HK-2 (cell line): ENCODE results near the gene PRICKLE3.
"Not testable (repeated sequence)": the region's sequence is repeated elsewhere in the genome, so short reads cannot be mapped to it uniquely, and the experiment has no call there.

Source experiments
- DNase-seq: peaks from one replicate; pipeline ENCODE4 v3.0.0-alpha.2; 2018; ENCODE audit not compliant: unreplicated experiment

Gene PRICKLE3

DNA sequence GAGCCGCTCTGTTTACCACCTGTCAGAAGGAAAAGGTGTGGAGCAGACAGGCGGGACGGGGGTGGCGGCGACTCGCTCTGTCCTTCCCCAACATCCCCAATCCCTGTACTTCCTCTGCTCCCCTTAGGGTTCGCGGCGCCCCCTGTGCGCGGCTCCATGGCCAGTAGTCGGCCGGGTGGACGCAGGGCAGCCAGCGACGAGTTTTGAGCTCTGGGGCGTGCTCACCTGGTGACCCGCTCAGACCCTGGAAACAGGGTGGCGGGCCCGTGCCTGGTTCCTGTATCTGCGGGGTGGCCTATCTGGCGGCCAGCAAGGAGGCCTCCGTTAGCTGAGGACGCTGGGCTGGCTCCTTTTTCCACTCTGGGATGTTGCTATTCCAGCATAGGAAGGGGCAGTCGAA, 29.0 kb downstream of the PRICKLE3 start:
- no peak for DNase-seq

DNA sequence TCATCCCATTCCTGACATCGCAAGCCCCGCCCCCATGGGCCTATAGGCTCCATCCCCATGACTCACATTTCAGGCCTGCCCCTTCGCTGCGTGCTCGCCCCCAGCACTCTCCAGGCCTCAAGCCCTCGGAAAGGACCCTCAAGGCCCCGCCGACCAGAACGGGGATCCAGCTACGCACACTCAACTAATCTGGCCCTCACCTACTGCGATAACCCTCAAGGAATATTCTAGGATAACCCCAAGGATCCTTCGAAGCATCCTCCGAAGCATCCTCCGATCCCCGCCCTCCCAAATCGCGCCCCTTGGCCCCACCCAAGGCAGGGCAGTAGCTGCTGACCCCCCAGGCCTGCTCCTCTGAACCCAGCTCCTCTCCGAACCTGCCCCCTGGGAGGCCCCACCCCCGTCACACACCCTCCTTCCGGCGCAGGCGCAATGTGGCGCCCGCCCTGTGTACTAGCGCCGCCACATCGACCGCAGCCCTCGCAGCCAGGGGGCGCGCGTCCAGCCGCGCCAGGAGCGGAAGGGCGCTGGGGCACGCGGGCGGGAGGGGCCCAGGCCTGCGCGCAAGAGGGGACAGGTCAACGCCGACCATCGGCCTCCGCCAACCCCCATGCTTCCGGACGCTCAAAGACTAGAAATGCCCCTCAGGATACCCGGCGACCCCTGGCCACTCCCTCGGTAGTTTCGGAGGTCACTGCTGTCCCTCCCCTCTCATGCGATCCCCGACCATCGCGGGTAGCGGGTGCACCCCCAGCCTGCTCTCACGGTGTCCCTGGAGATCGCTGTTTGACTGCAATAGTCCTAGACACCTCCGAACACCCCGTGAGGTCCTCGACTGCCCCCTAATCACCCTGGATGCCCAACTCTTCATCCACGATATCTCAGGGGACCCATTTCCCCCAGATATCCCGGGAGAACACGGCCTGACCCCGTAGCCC, 30.0 kb downstream of the PRICKLE3 start:
- DNase-seq, result peak; percentile 90

DNA sequence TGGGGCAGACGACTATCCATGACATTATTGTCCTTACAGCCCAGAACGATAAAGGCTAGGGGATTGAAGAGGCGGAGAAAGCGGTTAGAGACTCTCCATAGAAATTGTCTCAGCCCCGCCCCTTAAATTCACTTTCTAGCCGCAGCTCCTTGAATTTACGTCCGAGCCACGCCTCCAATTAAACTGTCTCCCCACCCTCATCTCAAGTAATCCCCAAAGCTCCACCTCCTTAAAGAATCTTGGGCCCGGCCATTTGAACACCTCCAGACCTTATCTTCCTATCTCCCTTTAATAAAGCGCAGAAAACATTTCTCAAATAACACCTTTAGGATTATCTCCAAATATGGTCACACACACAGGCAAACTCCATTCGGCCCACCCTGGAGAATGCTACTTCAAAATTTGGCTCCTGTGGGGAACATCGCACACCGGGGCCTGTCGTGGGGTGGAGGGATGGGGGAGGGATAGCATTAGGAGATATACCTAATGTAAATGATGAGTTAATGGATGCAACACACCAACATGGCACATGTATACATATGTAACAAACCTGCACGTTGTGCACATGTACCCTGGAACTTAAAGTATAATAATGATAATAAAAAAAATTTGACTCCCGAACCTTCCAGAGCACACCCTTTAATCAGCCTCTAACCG, 30.8 kb downstream of the PRICKLE3 start:
- peak; percentile 46 for DNase-seq

DNA sequence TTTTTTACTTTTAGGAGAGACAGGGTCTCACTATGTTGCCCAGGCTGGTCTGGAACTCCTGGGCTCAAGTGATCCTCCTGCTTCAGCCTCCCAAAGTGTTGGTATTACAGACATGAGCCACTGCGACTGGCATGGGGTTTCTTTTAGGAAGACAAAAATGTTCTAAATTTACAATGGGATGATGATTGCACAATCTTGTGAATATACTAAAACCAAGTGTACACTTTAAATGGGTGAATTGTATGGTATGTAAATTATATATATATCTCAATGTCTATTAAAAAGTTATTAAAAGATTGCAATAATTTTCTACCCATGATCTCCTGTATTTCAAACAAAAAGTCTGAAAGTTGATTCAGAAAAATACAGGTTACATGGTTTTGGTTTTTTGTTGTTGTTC, 32.7 kb downstream of the PRICKLE3 start:
- no peak for DNase-seq

DNA sequence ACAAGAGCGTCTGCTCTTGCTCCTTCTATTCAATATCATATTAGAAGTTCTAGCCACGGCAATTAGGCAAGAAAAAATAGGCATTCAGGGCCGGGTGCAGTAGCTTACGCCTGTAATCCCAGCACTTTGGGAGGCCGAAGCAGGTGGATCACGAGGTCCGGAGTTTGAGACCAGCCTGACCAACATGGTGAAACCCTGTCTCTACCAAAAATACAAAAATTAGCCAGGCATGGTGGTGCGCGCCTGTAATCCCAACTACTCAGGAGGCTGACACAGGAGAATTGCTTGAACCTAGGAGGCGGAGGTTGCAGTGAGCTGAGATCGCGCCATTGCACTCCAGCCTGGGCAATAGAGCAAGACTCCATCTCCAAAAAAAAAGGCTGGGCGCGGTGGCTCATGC, 36.9 kb downstream of the PRICKLE3 start:
- DNase-seq, result not testable (repeated sequence)

DNA sequence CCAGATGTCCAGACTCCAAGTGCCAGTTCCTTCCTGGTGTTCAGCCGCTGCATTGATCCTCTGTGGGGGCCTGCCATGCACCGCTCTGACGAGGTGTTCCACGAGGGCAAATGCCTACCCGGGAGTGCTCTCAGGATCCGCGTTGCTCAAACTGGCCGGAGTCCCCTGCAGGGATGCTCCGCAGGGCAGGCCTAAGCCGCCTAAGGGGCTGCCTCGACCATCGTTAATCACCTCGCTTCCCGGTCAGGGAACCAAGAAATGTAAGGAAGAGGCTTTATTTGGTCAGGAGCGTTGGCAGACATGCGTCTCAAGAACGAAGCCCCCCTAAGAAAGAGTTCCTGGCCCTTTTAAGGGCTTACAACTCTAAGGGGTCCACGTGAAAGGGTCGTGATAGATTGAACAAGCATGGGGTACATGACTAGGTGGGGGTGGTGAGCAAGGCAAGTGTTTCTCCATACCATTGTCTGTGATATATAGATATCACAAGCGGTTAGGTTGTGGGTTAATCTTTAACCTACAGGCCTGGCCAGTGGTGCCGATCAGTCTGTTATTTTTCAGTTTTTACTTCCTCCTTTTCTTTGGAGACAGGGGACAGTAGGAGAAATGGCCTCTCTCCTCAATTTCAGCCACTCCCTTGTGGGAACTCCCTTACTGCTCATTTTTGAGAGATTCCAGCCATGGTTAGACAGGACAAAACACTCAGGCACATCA, 37.6 kb downstream of the PRICKLE3 start:
- not testable (repeated sequence) for DNase-seq

DNA sequence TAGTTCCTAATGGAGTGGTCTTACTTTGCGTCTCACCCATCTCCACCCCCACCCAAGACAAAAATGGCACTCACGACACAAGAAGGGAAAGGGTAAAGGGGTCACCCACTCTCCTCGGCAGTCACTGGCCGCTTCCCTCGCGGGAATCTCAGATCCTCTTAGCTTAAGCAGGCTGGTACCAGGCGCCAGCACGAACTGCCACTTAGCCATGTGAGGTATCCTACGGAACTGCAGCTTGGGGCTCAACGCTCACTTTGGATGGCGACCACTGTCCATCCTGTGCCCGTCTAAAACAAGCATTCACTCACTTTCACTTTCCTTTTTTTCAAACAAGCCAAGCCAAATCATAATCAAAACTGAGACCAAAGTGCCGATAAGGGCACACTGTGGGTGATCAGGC, 38.2 kb downstream of the PRICKLE3 start:
- no peak for DNase-seq

DNA sequence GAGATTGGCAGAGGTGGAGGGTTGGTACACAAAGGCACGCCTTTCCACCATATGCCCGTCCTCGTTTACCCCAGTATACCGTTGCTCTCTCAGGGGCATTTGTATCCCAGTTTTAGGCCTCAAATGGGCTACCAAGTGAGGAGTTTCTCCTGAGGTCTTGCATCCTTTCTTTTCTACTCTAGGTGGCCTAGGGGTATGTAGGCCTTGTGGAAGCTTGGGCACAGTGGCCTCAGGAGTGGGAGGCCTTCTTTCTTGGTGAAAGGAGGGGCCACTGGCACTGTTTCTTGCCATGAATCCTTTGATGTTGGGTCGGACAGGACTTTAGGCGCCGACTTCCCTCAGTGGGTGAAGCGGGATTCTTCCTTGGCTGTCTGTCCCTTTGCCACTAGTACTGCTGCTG, 38.9 kb downstream of the PRICKLE3 start:
- no peak for DNase-seq

DNA sequence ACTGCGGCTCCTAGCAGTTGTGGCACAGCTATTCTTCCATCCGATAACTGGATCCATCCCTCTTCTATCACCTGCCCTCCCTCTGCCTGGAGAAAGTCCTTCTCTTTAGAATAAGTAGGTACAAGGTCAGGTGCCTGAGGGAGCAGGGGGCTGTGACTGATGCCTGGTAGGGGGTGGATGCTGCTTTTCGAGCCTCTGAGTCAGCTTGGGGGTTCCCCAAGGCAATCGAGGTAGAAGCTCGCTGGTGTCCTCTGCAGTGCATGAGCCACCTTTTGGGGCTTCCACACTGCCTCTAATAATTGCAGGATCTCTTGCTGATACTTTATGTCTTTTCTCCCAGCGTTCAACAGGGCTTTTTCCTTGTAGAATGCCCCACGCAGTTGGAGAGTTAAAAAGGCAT, 43.0 kb downstream of the PRICKLE3 start:
- DNase-seq, result not testable (repeated sequence)

DNA sequence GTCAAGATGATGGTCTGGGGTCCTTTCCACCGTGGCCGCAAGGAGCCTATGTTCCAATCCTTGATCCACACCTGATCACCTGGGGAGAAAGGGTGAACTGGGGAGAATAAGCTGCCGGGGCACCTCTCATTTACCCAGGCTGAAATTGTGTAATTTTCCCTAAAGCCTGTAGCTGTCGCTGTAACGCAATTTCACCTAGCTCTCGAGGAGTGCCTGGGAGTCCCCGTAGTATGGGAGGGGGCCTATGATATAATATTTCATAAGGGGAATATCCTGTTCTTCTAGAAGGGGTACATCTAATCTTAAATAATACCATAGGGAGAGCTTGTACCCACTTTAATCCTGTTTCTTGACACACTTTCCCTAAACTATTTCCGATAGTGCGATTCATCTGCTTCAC, 43.9 kb downstream of the PRICKLE3 start:
- DNase-seq, result not testable (repeated sequence)

DNA sequence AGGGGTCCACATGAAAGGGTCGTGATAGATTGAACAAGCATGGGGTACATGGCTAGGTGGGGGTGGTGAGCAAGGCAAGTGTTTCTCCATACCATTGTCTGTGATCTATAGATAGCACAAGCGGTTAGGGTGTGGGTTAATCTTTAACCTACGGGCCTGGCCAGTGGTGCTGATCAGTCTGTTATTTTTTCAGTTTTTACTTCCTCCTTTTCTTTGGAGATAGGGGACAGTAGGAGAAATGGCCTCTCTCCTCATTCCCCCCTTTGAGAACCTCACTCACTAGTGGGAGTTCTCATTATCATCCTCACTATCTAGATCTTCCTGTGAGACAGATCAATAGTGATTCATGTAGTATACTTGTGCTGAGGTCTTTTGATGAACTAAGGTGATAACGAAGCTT, 46.5 kb downstream of the PRICKLE3 start:
- DNase-seq, result no peak

DNA sequence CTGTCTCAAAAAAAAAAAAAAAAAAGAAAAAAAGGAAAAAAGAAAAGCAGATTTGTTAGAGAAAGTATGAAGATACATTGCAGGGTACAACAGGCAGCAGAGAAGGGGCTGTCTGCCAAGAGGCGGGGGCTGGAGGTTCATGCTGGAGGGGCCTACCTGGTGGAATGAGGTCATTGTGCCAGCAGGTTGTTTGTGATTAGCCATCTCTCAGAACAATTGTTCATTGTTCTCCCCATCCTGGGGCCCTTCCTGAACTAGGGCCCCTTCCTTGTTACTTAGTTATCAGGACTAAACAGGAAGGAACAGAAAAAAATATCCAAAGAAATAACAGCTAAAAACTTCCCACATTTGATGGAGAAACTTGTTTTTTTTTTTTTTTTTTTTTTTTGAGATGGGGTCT, 48.7 kb downstream of the PRICKLE3 start:
- DNase-seq, result no peak

DNA sequence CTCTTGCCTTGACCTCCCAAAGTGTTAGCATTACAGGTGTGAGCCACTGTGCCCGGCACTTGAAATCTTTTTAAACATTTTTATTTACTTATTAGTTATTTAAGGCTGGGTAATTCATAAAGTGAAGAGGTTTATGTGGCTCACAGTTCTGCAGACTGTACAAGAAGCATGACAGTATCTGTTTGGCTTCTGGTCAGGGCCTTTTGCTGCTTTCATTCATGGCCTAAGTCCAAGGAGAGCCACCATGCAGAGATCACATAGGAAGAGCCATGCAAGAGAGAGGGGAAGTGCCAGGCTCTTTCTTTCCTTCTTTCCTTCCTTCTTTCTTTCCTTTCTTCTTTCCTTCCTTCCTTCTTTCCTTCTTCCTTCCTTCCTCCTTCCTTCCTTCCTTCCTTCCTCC, 52.4 kb downstream of the PRICKLE3 start:
- DNase-seq, result no peak

DNA sequence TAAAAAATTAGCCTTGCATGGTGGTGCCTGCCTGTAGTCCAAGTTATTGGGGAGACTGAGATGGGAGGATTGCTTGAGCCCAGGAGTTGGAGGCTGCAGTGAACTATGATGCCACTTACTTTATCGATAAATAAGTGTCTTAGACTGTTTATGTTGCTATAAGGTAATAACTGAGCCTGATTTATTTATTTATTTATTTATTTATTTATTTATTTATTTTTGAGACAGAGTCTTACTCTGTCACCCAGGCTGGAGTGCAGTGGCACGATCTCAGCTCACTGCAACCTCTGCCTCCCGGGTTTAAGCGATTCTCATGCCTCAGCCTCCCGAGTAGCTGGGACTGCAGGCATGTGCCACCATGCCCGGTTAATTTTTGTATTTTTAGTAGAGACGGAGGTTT, 53.9 kb downstream of the PRICKLE3 start:
- DNase-seq, result not testable (repeated sequence)

DNA sequence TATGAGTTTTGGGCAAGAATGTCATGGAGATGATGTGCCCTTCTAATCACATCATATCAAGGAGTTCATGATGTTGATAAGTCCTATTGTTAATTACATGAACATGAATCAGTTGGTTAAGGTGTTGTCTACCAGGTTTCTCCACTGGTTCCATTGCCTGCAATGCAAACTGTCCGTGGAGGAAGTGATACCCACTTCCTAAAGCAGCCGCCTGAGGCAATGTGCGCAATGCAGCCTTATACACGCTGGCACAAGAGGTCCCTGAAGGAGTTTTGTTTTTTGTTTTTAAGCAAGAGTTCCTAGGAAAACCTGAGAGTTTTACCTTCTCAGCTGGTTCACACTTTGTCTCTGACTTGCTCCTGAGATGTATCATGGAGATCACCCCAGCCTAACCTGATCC, 56.7 kb downstream of the PRICKLE3 start:
- DNase-seq, result no peak

DNA sequence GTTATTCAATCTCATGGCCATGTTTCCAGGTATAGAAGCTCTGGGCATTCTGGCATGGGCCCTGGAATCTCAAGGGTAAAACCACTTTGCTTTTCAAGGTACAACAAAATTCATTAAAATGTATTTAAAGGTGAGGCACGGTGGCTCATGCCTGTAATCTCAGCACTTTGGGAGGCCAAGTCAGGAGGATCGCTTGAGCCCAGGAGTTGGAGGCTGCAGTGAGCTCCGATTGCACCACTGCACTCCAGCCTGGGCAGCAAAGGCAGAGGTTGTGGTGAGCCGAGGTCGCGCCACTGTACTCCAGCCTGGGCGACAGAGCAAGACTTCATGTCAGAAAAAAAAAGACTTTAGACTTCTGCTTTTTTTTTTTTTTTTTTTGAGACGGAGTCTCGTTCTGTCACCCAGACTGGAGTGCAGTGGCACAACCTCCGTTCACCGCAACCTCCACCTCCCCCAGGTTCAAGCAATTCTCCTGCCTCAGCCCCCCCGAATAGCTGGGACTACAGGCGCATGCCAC, 58.4 kb downstream of the PRICKLE3 start:
- not testable (repeated sequence) for DNase-seq
